Cardiac septum (tissue), 1 donor: Measurements from ENCODE around the gene PCDHA13. TPM values are rescaled to one million over a fixed set of nuclear protein-coding genes. Genes with fewer than 3 reads are reported as not detected.

Source experiments
- total RNA-seq: library from RNA; stranded (reverse); fragmentation: NEBNext Ultra II Directional; extraction: Animal tissue kit (Norgen Biotek cat#: 25700); gene quantifications from one replicate; pipeline ENCODE4 v1.2.1, GENCODE V29; 2021
- donor health status: DM: no; HTN: no; CAD: no.

PCDHA13 gene
- total RNA-seq, 1 donor from 2014 or later = not detected

Other genes starting within 250 kb of the PCDHA13 start
- 29.6 TPM for gene CD14, start 248.9 kb upstream of the PCDHA13 start, total RNA-seq
- 3.6 TPM for gene TMCO6, start 242.7 kb upstream of the PCDHA13 start, total RNA-seq
- gene NDUFA2, start 234.5 kb upstream of the PCDHA13 start, total RNA-seq = 101 TPM
- 81.9 TPM for gene IK, start 234.3 kb upstream of the PCDHA13 start, total RNA-seq
- gene WDR55, start 217.2 kb upstream of the PCDHA13 start, total RNA-seq = 12.0 TPM
- gene DND1, start 208.5 kb upstream of the PCDHA13 start, total RNA-seq = 0.48 TPM
- 37.8 TPM for gene HARS1, start 190.8 kb upstream of the PCDHA13 start, total RNA-seq
- 29.7 TPM for gene HARS2, start 190.7 kb upstream of the PCDHA13 start, total RNA-seq
- gene ZMAT2, start 181.7 kb upstream of the PCDHA13 start, total RNA-seq = 36.4 TPM
- 0.08 TPM for gene PCDHA1, start 96.0 kb upstream of the PCDHA13 start, total RNA-seq
- not detected for gene PCDHA2, start 87.3 kb upstream of the PCDHA13 start, total RNA-seq
- 0.11 TPM for gene PCDHA3, start 81.1 kb upstream of the PCDHA13 start, total RNA-seq
- gene PCDHA4, start 75.1 kb upstream of the PCDHA13 start, total RNA-seq = 0.05 TPM
- 0.11 TPM for gene PCDHA5, start 60.5 kb upstream of the PCDHA13 start, total RNA-seq
- 0.11 TPM for gene PCDHA6, start 54.2 kb upstream of the PCDHA13 start, total RNA-seq
- not detected for gene PCDHA7, start 47.9 kb upstream of the PCDHA13 start, total RNA-seq
- not detected for gene PCDHA8, start 40.9 kb upstream of the PCDHA13 start, total RNA-seq
- gene PCDHA9, start 33.7 kb upstream of the PCDHA13 start, total RNA-seq = 0.03 TPM
- 0.30 TPM for gene PCDHA10, start 26.2 kb upstream of the PCDHA13 start, total RNA-seq
- gene PCDHA11, start 13.2 kb upstream of the PCDHA13 start, total RNA-seq = not detected
- 0.05 TPM for gene PCDHA12, start 6.8 kb upstream of the PCDHA13 start, total RNA-seq
- gene PCDHAC1, start 44.2 kb downstream of the PCDHA13 start, total RNA-seq = 0.19 TPM
- gene PCDHAC2, start 84.4 kb downstream of the PCDHA13 start, total RNA-seq = 0.67 TPM
- not detected for gene PCDHB1, start 169.2 kb downstream of the PCDHA13 start, total RNA-seq
- gene PCDHB2, start 212.5 kb downstream of the PCDHA13 start, total RNA-seq = 2.4 TPM
- gene PCDHB3, start 218.3 kb downstream of the PCDHA13 start, total RNA-seq = 1.4 TPM
- gene PCDHB4, start 239.7 kb downstream of the PCDHA13 start, total RNA-seq = 1.3 TPM